HG03097 (cell line): ENCODE results near the gene PSMD8.
"Not testable (repeated sequence)": the region's sequence is repeated elsewhere in the genome, so short reads cannot be mapped to it uniquely, and the experiment has no call there.

Source experiments
- ATAC-seq: cut with Tn5 transposase; IDR thresholded peaks from one replicate; pipeline ENCODE4 v1.9.1; 2021; ENCODE audit not compliant: unreplicated experiment, low FRiP score

Gene PSMD8

GRCh38 chr19:38374332-38375097 lies at the start of gene PSMD8:
Gene PSMD8, plus strand, starts transcription at chr19:38374571. Its CDS starts 31 bp downstream, at chr19:38374602.
- peak; percentile 96 for ATAC-seq

- no peak for ATAC-seq
Observed at GRCh38 chr19:38326591-38326990, 47.8 kb upstream of the PSMD8 start.

- no peak for ATAC-seq
Observed at GRCh38 chr19:38329651-38330050, 44.7 kb upstream of the PSMD8 start.

- ATAC-seq, result no peak
Observed at GRCh38 chr19:38331728-38332127, 42.6 kb upstream of the PSMD8 start.

- ATAC-seq, result no peak
Observed at GRCh38 chr19:38333245-38333644, 41.1 kb upstream of the PSMD8 start.

- ATAC-seq, result peak; percentile 60
Observed at GRCh38 chr19:38335949-38336637, 38.3 kb upstream of the PSMD8 start.

- ATAC-seq, result peak; percentile 53
Observed at GRCh38 chr19:38336638-38337359, 37.6 kb upstream of the PSMD8 start.

- no peak for ATAC-seq
Observed at GRCh38 chr19:38337360-38337653, 37.1 kb upstream of the PSMD8 start.

- not testable (repeated sequence) for ATAC-seq
Observed at GRCh38 chr19:38339011-38339410, 35.4 kb upstream of the PSMD8 start.

- no peak for ATAC-seq
Observed at GRCh38 chr19:38340927-38341326, 33.4 kb upstream of the PSMD8 start.

GRCh38 chr19:38346837-38347236 lies 27.5 kb upstream of the PSMD8 start:
- no peak for ATAC-seq

- no peak for ATAC-seq
Observed at GRCh38 chr19:38350883-38351282, 23.5 kb upstream of the PSMD8 start.

- ATAC-seq, result no peak
Observed at GRCh38 chr19:38351865-38352395, 22.4 kb upstream of the PSMD8 start.

GRCh38 chr19:38352611-38353010 lies 21.8 kb upstream of the PSMD8 start:
- no peak for ATAC-seq

GRCh38 chr19:38355728-38356725 lies 18.3 kb upstream of the PSMD8 start:
- no peak for ATAC-seq

- ATAC-seq, result no peak
Observed at GRCh38 chr19:38358071-38358470, 16.3 kb upstream of the PSMD8 start.

- ATAC-seq, result no peak
Observed at GRCh38 chr19:38359242-38360021, 14.9 kb upstream of the PSMD8 start.

GRCh38 chr19:38360351-38360750 lies 14.0 kb upstream of the PSMD8 start:
- ATAC-seq, result no peak

- ATAC-seq, result no peak
Observed at GRCh38 chr19:38360839-38361631, 13.3 kb upstream of the PSMD8 start.
